Measurements from ENCODE around the gene TLR3.

DNA sequence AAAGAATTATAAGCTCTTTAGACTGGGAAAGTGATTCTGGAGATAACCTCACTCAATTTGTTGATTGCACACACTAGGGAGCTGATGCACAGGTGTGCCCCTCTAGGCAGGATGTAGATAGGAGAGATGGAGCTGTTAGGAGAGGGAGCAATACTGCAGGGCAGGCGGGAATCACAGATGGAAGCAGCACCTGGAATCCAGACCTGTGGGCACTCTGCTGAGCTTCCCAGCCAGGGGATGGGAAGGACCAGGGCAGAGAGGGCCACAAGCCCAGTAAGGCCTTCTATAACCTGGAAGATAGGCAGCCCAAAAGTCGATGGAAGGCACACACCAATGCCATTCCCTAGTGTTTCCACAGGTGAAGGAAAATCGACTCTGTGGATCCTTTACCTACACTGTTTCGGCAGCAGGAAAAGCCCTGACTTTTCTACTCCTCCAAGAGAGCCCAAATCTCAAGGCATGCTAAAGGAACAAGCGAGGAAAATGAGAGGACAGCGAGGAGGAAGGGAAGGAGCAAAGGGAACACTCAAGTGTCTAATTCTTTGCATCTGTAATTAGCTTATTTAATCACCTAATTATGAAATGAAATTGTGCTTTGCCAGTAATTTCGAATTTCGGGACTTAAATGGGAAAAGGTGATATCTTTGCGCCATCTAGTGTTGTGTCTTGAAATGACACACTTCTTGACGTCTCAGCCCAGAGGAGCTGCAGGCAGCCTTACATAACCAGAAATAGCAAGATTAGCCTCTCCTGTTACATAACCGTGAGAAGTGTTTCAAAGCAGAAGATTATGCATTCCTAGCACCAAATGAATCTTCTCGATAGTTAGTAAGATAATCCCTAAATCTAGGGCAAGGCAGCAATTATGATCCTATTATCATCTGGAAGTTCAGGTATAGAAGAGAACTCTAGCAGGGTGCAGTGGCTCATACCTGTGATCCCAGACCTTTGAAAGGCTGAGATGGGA lies 31.0 kb upstream of the TLR3 start:
- TF ChIP-seq, protein P1, sequence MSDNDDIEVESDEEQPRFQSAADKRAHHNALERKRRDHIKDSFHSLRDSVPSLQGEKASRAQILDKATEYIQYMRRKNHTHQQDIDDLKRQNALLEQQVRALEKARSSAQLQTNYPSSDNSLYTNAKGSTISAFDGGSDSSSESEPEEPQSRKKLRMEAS (IDR thresholded peaks at IDR 0.05; ENCODE audit: insufficient read depth, insufficient read length), result no peak
- no peak for TF ChIP-seq POLR2A (IDR thresholded peaks at IDR 0.05; ENCODE audit: low read depth, low read length)
- TF ChIP-seq, protein P2, sequence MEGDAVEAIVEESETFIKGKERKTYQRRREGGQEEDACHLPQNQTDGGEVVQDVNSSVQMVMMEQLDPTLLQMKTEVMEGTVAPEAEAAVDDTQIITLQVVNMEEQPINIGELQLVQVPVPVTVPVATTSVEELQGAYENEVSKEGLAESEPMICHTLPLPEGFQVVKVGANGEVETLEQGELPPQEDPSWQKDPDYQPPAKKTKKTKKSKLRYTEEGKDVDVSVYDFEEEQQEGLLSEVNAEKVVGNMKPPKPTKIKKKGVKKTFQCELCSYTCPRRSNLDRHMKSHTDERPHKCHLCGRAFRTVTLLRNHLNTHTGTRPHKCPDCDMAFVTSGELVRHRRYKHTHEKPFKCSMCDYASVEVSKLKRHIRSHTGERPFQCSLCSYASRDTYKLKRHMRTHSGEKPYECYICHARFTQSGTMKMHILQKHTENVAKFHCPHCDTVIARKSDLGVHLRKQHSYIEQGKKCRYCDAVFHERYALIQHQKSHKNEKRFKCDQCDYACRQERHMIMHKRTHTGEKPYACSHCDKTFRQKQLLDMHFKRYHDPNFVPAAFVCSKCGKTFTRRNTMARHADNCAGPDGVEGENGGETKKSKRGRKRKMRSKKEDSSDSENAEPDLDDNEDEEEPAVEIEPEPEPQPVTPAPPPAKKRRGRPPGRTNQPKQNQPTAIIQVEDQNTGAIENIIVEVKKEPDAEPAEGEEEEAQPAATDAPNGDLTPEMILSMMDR (IDR thresholded peaks at IDR 0.05; ENCODE audit: extremely low read depth in 1 of 2, insufficient read depth in 1 of 2, low read depth in 1 of 2, low read length in 2 of 2), result peak; percentile 55 to 59
